Vagina (tissue), 2 donors: Measurements from ENCODE around the gene AMOTL2. TPM values are rescaled to one million over a fixed set of nuclear protein-coding genes. Genes with fewer than 3 reads are reported as not detected.

Experiments
- DNase-seq, 2 donors: peaks; one replicate each; pipeline ENCODE4 v3.0.0-alpha.2; 2017; ENCODE audit errors: extremely low spot score in 2 of 2
- H3K27ac ChIP-seq: fragments of 200-600 bp; sonication (generic); one replicate; pipeline ENCODE4 v1.5.1; 2019
- H3K27me3 ChIP-seq: fragments of 200-600 bp; sonication (generic); one replicate; pipeline ENCODE4 v1.5.1; 2019
- H3K36me3 ChIP-seq, 2 donors: fragments of 200-600 bp; sonication (generic); one replicate each; pipeline ENCODE4 v1.5.1; 2017 to 2019
- H3K4me1 ChIP-seq: fragments of 200-600 bp; sonication (generic); one replicate; pipeline ENCODE4 v1.5.1; 2019
- H3K4me3 ChIP-seq, 2 donors: fragments of 200-600 bp; sonication (generic); 1 replicate in 1 of 2; 2 replicates in 1 of 2; pipeline ENCODE4 v1.5.1; 2016 to 2019
- H3K9me3 ChIP-seq: fragments of 200-600 bp; sonication (generic); one replicate; pipeline ENCODE4 v1.5.1; 2019
- CTCF ChIP-seq, 3 experiments: fragments of 450-650 bp in 2 of 3; fragments of 200-600 bp in 1 of 3; sonication (generic) in 1 of 3; IDR thresholded peaks; one replicate each; pipeline ENCODE4 v1.5.1; 2017 to 2019; ENCODE audit warnings: antibody characterized with exemption in 3 of 3, mild to moderate bottlenecking in 2 of 3, moderate library complexity in 2 of 3
- POLR2A ChIP-seq, 2 donors: fragments of 450-650 bp; IDR thresholded peaks; one replicate each; pipeline ENCODE4 v1.6.1; 2017; ENCODE audit warnings: antibody characterized with exemption in 2 of 2, mild to moderate bottlenecking in 2 of 2, moderate library complexity in 2 of 2
- POLR2AphosphoS5 ChIP-seq, 2 donors: sonication (generic); formaldehyde crosslinking; IDR thresholded peaks; one replicate each; pipeline ENCODE4 v1.9.0; 2017; ENCODE audit warnings: antibody characterized with exemption in 2 of 2, mild to moderate bottlenecking in 2 of 2, low read depth in 1 of 2; ENCODE audit not compliant: insufficient read depth in 1 of 2
- intact Hi-C: fragments of 100-400 bp; cut with DNase I; formaldehyde crosslinking; loops from one replicate; pipeline ENCODE4 v1.15.1; 2023
- total RNA-seq: library from RNA; depleted of rRNA; stranded (reverse); fragments of >200 nt; gene quantifications from one replicate; pipeline ENCODE4 v1.2.3, GENCODE V29; 2016

AMOTL2 gene
- total RNA-seq, 1 donor from 2014 or later, result 60.6 TPM

- H3K4me1 ChIP-seq, result peaks cover 90% of the 10 kb centered on the region
- H3K36me3 ChIP-seq, result peaks cover 0 to 59% of the 10 kb centered on the region in 2 donors
- intact Hi-C loops, result no loop called here
- no peak for DNase-seq
- H3K9me3 ChIP-seq, result no peaks in the 10 kb centered on the region
- H3K27me3 ChIP-seq, result no peaks in the 10 kb centered on the region
- H3K4me3 ChIP-seq, result no peak overlapping the region
- peak overlapping the region; percentile 97 for H3K27ac ChIP-seq
- TF ChIP-seq CTCF (IDR thresholded peaks at IDR 0.05) (no peak), POLR2AphosphoS5 (IDR thresholded peaks at IDR 0.05; ENCODE audit: insufficient read depth in 1 of 2, low read depth in 1 of 2) (no peak), POLR2A (IDR thresholded peaks at IDR 0.05) (no peak)
These were observed 5.0 kb downstream of the AMOTL2 start for GRCh38 chr3:134369231-134369741.

GRCh38 chr3:134368751-134369105 lies 5.5 kb downstream of the AMOTL2 start:
- TF ChIP-seq POLR2A (IDR thresholded peaks at IDR 0.05), result no peak
- no peak for TF ChIP-seq POLR2AphosphoS5 (IDR thresholded peaks at IDR 0.05; ENCODE audit: insufficient read depth in 1 of 2, low read depth in 1 of 2)
- TF ChIP-seq CTCF (IDR thresholded peaks at IDR 0.05), result no peak
- Histone ChIP-seq H3K36me3 (peaks cover 0 to 59% of the 10 kb centered on the region in 2 donors), H3K27me3 (no peaks in the 10 kb centered on the region), H3K4me3 (no peak overlapping the region), H3K27ac (peak overlapping the region; percentile 97), H3K4me1 (peaks cover 94% of the 10 kb centered on the region), H3K9me3 (no peaks in the 10 kb centered on the region)
- intact Hi-C loops, result no loop called here
- DNase-seq, result no peak

GRCh38 chr3:134367869-134368750 lies 6.1 kb downstream of the AMOTL2 start:
- intact Hi-C loops, result no loop called here
- Histone ChIP-seq H3K36me3 (peaks cover 0 to 59% of the 10 kb centered on the region in 2 donors), H3K4me1 (peaks cover 98% of the 10 kb centered on the region), H3K27ac (peak overlapping the region; percentile 97), H3K9me3 (no peaks in the 10 kb centered on the region), H3K4me3 (no peak overlapping the region), H3K27me3 (no peaks in the 10 kb centered on the region)
- no peak for DNase-seq
- TF ChIP-seq POLR2A (IDR thresholded peaks at IDR 0.05) (no peak), CTCF (IDR thresholded peaks at IDR 0.05) (no peak), POLR2AphosphoS5 (IDR thresholded peaks at IDR 0.05; ENCODE audit: insufficient read depth in 1 of 2, low read depth in 1 of 2) (no peak)

DNA sequence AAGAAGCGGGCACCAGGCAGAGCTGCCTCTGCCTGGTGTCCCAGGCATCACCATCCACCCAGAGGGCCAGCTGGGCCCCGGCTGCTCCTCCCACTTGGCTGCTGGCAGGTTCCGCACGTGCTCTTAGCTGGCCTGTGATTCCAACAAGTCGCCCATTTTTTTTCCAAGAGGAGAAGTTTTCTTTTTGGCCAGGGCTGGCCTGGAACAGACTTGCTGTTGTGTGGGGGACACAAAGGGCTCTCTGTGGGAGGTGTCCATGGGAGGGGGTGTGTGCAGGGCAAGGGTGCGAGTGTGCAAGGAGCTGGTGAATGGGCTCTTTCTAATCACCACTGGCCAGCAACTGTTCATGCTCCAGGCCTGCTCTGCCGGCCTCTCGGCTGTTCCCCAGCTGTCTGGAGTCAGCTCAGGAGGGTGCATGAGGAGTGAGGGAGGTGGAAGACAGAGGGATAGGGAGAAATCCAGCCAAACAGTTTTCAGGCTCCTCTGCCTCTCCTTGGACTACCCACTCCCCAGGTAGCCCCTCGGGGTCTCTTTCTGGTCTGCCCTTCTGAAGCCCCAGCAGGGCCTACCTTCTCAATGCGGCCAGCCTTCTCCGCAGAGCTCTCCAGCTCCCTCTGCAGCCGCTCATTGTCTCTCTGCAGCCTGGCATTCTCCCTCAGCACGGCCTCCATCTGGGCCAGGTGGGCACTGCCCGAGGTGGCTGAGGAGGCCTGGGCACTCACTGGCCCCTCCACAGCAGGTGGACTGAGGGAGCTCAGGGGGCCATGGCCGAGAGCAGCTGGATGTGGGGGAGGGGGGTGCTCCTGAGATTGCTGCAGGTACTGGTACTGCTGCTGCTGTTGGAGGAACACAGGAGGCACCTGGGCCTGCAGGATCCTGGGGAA lies 7.1 kb downstream of the AMOTL2 start:
- Histone ChIP-seq H3K36me3 (peaks cover 0 to 66% of the 10 kb centered on the region in 2 donors), H3K4me3 (no peak overlapping the region), H3K4me1 (peaks cover 98% of the 10 kb centered on the region), H3K27me3 (no peaks in the 10 kb centered on the region), H3K9me3 (no peaks in the 10 kb centered on the region), H3K27ac (peak overlapping the region; percentile 97)
- TF ChIP-seq POLR2AphosphoS5 (IDR thresholded peaks at IDR 0.05; ENCODE audit: insufficient read depth in 1 of 2, low read depth in 1 of 2), result peak in 1 of 2 donors; percentile 15
- no peak for TF ChIP-seq POLR2A (IDR thresholded peaks at IDR 0.05)
- intact Hi-C loops, result no loop called here
- DNase-seq, result peak in 1 of 2 donors; percentile 77

DNA sequence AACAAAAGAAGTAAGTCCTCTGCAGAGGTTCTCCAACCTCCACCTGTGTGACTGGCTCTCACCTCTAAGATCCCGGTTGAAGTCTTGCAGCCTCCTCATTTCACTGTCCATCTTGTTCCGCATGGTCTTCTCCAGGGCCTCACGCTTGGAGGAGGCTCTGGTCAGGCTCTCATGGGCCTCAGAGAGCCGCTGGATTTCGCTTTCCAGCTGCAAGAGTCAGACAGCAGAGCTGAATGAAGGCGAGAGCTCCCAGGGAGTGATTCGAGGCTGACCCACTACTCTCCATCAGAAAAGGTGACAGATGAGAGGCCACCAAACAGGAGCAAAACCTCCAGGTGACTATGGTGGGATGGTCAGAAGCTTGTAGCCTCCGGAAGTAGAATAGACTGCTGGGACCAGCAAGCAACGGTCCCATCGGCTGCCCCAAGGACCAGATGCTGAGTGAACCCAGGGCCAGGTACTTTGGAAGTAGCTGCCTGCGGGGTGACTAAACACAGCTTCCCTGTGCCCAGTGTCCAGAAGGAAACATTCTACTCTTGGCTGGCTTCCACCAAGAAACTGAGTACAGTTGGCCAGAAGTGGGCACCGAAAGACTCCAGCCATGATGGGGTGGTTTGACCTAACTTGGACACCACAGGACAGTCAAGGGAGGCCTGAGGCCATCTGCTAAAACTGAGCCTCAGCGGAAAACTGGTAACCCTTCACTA lies 7.9 kb downstream of the AMOTL2 start:
- intact Hi-C loops, result no loop called here
- TF ChIP-seq CTCF (IDR thresholded peaks at IDR 0.05) (no peak), POLR2AphosphoS5 (IDR thresholded peaks at IDR 0.05; ENCODE audit: insufficient read depth in 1 of 2, low read depth in 1 of 2) (no peak), POLR2A (IDR thresholded peaks at IDR 0.05) (no peak)
- peak overlapping the region; percentile 97 for H3K27ac ChIP-seq
- no peak overlapping the region for H3K4me3 ChIP-seq
- no peaks in the 10 kb centered on the region for H3K9me3 ChIP-seq
- peaks cover 0 to 73% of the 10 kb centered on the region in 2 donors for H3K36me3 ChIP-seq
- peaks cover 97% of the 10 kb centered on the region for H3K4me1 ChIP-seq
- H3K27me3 ChIP-seq, result no peaks in the 10 kb centered on the region
- no peak for DNase-seq
